ENCODE measurements around the gene GAR1. TPM values are rescaled to one million over a fixed set of nuclear protein-coding genes. Genes with fewer than 3 reads are reported as not detected.
"Not testable (repeated sequence)": the region's sequence is repeated elsewhere in the genome, so short reads cannot be mapped to it uniquely, and the experiment has no call there.

GAR1 gene
- total RNA-seq, 2 donors from 2014 or later: 33.3 to 35.3 TPM

DNA sequence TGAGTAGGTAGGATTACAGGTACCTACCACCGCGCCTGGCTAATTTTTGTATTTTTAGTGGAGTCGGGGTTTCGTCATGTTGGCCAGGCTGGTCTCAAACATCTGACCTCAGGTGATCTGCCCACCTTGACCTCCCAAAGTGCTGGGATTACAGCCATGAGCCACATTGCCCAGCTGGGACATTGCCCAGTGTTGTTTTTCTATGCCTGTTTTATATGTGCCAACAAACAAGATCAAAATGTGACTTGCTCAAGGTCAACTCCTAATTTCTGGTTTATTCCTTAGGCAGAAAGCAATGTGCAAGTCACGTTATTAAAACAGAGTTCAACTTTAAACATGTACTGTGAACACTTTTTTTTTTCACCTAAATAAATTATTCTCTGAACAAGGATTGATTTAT is 35.0 kb downstream of the GAR1 start:
- WGBS, 2 experiments (ENCODE audit: insufficient coverage in 1 of 2, insufficient read length in 1 of 2): 86 to 100% methylated on average over 3 to 5 of the region's 5 CpGs
- TF ChIP-seq, protein P1, sequence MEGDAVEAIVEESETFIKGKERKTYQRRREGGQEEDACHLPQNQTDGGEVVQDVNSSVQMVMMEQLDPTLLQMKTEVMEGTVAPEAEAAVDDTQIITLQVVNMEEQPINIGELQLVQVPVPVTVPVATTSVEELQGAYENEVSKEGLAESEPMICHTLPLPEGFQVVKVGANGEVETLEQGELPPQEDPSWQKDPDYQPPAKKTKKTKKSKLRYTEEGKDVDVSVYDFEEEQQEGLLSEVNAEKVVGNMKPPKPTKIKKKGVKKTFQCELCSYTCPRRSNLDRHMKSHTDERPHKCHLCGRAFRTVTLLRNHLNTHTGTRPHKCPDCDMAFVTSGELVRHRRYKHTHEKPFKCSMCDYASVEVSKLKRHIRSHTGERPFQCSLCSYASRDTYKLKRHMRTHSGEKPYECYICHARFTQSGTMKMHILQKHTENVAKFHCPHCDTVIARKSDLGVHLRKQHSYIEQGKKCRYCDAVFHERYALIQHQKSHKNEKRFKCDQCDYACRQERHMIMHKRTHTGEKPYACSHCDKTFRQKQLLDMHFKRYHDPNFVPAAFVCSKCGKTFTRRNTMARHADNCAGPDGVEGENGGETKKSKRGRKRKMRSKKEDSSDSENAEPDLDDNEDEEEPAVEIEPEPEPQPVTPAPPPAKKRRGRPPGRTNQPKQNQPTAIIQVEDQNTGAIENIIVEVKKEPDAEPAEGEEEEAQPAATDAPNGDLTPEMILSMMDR (conservative IDR thresholded peaks at IDR 0.05): no peak
- H3K27ac ChIP-seq (ENCODE audit: low read depth, low read length): no peak overlapping the region

DNA sequence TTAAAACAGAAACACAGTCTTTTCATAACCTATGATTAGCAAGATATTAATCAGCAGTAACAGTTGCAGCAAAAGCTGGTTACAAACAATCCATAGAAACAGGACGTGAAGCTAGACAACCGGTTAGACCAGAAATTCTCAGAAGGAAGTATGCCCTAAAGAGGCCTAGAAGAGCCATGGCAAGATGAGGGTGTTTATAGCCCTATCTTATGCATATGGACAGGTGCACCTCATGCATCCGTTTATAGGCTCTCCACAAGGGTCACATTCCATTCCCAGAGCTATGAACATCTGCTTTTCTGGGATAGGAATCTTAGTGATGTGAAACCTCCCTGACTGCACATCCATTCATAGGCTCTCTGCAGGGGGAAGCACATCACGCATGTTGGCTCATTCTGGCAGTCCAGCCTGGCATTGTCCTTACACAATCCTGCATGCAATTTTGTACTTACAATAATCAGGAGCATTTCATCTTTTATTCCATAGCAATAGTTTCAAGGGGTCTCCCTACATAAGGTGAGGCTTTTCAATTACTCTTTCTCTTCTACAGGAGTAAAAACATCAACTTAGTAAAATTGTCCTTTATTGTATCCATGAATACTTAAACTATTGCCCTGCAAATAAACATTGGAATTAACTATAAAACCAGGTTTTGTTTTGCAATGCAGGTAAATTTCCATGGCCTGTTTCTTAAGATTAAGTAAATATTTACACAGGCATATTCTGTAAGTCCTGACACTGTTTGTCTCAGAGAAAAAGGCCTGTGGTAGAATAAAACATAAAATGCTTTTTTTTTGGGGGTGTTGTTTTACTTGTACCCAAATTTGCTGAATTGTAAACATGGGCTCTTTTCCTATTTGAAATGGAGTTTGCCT is 44.1 kb downstream of the GAR1 start:
- not testable (repeated sequence) for H3K27me3 ChIP-seq (ENCODE audit: control insufficient read depth, insufficient read depth, low read length, poor library complexity, severe bottlenecking); H3K27ac ChIP-seq (ENCODE audit: low read depth, low read length); H3K36me3 ChIP-seq (ENCODE audit: control insufficient read depth, insufficient read depth, low read length); H3K4me1 Mint-ChIP-seq; H3K4me3 Mint-ChIP-seq; H3K27ac Mint-ChIP-seq; H3K27me3 Mint-ChIP-seq (ENCODE audit: insufficient read depth); DNase-seq; H3K4me1 ChIP-seq (ENCODE audit: control insufficient read depth, insufficient read depth, low read length); H3K4me3 ChIP-seq (ENCODE audit: low read length); H3K9ac ChIP-seq (ENCODE audit: extremely low read depth, low read length, poor library complexity, severe bottlenecking)
- H3K9me3 ChIP-seq (ENCODE audit: control insufficient read depth, low read length): peaks cover 42% of the 10 kb centered on the region
- 76 to 83% methylated on average over 4 of the region's 4 CpGs for WGBS, 2 experiments (ENCODE audit: insufficient coverage in 1 of 2, insufficient read length in 1 of 2)
- peaks cover 54% of the 10 kb centered on the region for H3K9me3 Mint-ChIP-seq
- H3K36me3 Mint-ChIP-seq (ENCODE audit: low read depth): peaks cover 24% of the 10 kb centered on the region

More for the DNA sequence above, 35.0 kb downstream of the GAR1 start:
- Histone ChIP-seq H3K4me1 (ENCODE audit: control insufficient read depth, insufficient read depth, low read length) (peaks cover 7% of the 10 kb centered on the region), H3K9me3 (ENCODE audit: control insufficient read depth, low read length) (peaks cover 1% of the 10 kb centered on the region), H3K9ac (ENCODE audit: extremely low read depth, low read length, poor library complexity, severe bottlenecking) (no peak overlapping the region), H3K4me3 (ENCODE audit: low read length) (no peak overlapping the region), H3K27me3 (ENCODE audit: control insufficient read depth, insufficient read depth, low read length, poor library complexity, severe bottlenecking) (no peaks in the 10 kb centered on the region), H3K36me3 (ENCODE audit: control insufficient read depth, insufficient read depth, low read length) (peaks cover 4% of the 10 kb centered on the region)
- Mint-ChIP-seq H3K4me1 (peaks cover 26% of the 10 kb centered on the region), H3K9me3 (peaks cover 14% of the 10 kb centered on the region), H3K27me3 (ENCODE audit: insufficient read depth) (peaks cover 2% of the 10 kb centered on the region), H3K27ac (no peak overlapping the region), H3K36me3 (ENCODE audit: low read depth) (peaks cover 7% of the 10 kb centered on the region), H3K4me3 (no peak overlapping the region)
- DNase-seq: no peak

DNA sequence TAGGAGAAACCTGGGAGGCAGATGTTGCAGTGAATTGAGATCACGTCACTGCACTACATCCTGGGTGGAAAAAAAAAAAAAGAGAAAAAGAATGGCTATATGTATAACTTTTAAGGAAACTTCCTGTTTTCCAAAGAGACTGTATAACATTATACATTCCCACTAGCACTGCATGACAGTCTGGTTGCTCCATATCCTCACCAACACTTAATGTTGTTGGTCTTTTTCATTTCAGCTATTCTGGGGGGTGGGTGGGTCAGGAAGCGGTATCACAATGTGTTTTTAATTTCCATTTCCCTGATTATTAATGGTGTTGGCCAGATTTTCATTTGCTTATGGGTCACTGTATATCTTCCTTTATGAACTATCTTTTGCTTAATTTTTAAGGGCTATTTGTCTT is 45.7 kb downstream of the GAR1 start:
- WGBS, 2 experiments (ENCODE audit: insufficient coverage in 1 of 2, insufficient read length in 1 of 2): 98% methylated on average over 2 of the region's 2 CpGs; no CpG with 5 or more reads in 1 of the 2 experiments

More for the DNA sequence above, 45.7 kb downstream of the GAR1 start:
- no peak overlapping the region for H3K27ac Mint-ChIP-seq
- H3K36me3 Mint-ChIP-seq (ENCODE audit: low read depth): peaks cover 16% of the 10 kb centered on the region
- H3K9me3 ChIP-seq (ENCODE audit: control insufficient read depth, low read length): peaks cover 34% of the 10 kb centered on the region
- no peaks in the 10 kb centered on the region for H3K36me3 ChIP-seq (ENCODE audit: control insufficient read depth, insufficient read depth, low read length)
- no peaks in the 10 kb centered on the region for H3K27me3 ChIP-seq (ENCODE audit: control insufficient read depth, insufficient read depth, low read length, poor library complexity, severe bottlenecking)
- H3K9me3 Mint-ChIP-seq: peaks cover 38% of the 10 kb centered on the region
- H3K27ac ChIP-seq (ENCODE audit: low read depth, low read length): no peak overlapping the region
- no peak overlapping the region for H3K4me3 Mint-ChIP-seq
- TF ChIP-seq, protein P1 (conservative IDR thresholded peaks at IDR 0.05): no peak
- DNase-seq: no peak
- no peak overlapping the region for H3K9ac ChIP-seq (ENCODE audit: extremely low read depth, low read length, poor library complexity, severe bottlenecking)
- H3K27me3 Mint-ChIP-seq (ENCODE audit: insufficient read depth): no peaks in the 10 kb centered on the region
- H3K4me3 ChIP-seq (ENCODE audit: low read length): no peak overlapping the region
- H3K4me1 ChIP-seq (ENCODE audit: control insufficient read depth, insufficient read depth, low read length): no peaks in the 10 kb centered on the region
- H3K4me1 Mint-ChIP-seq: no peaks in the 10 kb centered on the region
